Astrocyte (in vitro differentiated cells and primary cell): ENCODE results near the gene CD99L2.

Experiments
- EZH2 ChIP-seq: IDR thresholded peaks from 2 replicates; pipeline ENCODE4 v1.6.1; 2012; ENCODE audit warnings: mild to moderate bottlenecking, low read length, inconsistent platforms; ENCODE audit not compliant: insufficient read depth
- TF ChIP-seq, protein P1 (sequence below): IDR thresholded peaks from 2 replicates; pipeline ENCODE4 v1.5.1; 2011; ENCODE audit warnings: low read depth, mild to moderate bottlenecking, inconsistent platforms, low read length, moderate library complexity; ENCODE audit not compliant: insufficient read depth

DNA sequence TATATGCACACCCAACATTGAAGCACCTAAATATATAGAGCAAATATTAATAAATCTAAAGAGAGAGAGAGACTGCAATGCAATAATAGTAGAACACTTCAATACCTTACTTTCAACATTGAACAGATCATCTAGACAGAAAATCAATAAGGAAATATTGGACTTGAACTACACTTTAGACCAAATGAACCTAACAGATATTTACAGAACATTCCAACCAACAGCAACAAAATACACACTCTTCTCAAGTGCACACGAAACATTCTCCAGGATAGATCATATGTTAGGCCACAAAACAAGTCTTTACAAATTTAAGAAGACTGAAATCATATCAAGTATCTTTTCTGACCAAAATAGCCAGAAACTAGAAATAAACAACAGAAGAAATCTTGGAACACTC is 66.6 kb downstream of the CD99L2 start:
- TF ChIP-seq, protein P1, sequence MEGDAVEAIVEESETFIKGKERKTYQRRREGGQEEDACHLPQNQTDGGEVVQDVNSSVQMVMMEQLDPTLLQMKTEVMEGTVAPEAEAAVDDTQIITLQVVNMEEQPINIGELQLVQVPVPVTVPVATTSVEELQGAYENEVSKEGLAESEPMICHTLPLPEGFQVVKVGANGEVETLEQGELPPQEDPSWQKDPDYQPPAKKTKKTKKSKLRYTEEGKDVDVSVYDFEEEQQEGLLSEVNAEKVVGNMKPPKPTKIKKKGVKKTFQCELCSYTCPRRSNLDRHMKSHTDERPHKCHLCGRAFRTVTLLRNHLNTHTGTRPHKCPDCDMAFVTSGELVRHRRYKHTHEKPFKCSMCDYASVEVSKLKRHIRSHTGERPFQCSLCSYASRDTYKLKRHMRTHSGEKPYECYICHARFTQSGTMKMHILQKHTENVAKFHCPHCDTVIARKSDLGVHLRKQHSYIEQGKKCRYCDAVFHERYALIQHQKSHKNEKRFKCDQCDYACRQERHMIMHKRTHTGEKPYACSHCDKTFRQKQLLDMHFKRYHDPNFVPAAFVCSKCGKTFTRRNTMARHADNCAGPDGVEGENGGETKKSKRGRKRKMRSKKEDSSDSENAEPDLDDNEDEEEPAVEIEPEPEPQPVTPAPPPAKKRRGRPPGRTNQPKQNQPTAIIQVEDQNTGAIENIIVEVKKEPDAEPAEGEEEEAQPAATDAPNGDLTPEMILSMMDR = no peak
- no peak for TF ChIP-seq EZH2
